ENCODE data around the gene NELFA.

NELFA gene

GRCh38 chr4:1937550-1937949 lies 71.2 kb downstream of the NELFA start:
- DNase-seq (ENCODE audit: low read depth in 2 of 2), result no peak

GRCh38 chr4:1933700-1934099 lies 75.1 kb downstream of the NELFA start:
- no peak for DNase-seq (ENCODE audit: low read depth in 2 of 2)

GRCh38 chr4:1932736-1933135 lies 76.0 kb downstream of the NELFA start:
- DNase-seq (ENCODE audit: low read depth in 2 of 2), result no peak
